GM10248 (cell line): ENCODE results near the gene TRA2A.

Experiments
- CTCF ChIA-PET: fragments of 300-600 bp; sonication (Branson Sonifier 250); formaldehyde crosslinking; extraction: SDS; loops from one replicate; lab custom pipeline; 2021; ENCODE audit warnings: antibody characterized with exemption; lab: Yijun Ruan, JAX
- POLR2A ChIA-PET: fragments of 350-650 bp; sonication (Branson Sonifier 250); formaldehyde crosslinking; extraction: SDS; loops from one replicate; lab custom pipeline; 2020; ENCODE audit warnings: antibody characterized with exemption; lab: Yijun Ruan, JAX
- DNase-seq: peaks from one replicate; pipeline ENCODE4 v3.0.0; 2012; ENCODE audit errors: extremely low spot score
- TF ChIP-seq, protein P1 (sequence below): IDR thresholded peaks from 2 replicates; pipeline ENCODE4 v1.5.1; 2012; ENCODE audit warnings: mild to moderate bottlenecking, low read depth; ENCODE audit errors: extremely low read depth, missing control alignments, control extremely low read depth

TRA2A gene

DNA sequence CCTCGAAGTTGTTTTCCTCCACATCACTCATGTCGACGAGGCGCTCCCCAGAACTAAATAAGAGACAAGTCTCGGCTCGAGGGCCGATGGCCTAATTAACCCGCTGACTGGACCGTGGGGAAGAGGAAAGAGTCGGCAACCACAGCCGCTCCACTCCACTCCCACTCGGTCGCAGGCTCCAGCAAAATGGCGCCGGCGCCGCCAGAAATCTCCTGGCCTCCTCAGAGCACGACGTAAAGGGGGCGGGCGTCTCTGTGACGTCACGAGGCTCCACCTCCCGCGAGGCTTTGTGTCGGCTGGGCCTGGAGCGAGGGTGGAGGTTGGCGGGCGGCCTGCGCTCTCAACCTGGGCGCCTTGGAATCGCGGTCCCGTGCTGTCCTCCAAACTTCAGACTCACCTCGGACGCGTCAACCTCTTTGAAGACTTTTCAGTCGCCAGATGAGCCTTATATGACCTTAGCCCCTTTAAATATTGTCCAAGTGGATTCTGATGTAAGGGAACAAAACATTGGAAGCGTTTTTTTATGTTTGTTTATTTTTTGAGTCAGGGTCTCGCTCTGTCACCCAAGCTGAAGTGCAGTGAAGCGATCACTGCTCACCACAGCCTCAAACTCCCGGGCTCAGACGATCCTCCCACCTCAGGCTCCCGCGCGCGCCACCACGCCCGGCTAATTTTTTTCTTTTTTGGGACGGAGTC, at the start of gene TRA2A:
TSS of gene TRA2A (minus strand) at position 188 of the 696 bp plus-strand sequence. CDS start at position 31, 157 bp downstream.
- ChIA-PET CTCF (interaction anchor here (0.8 to 2.7 kb wide), 4 partner anchors 11 to 14 kb away, joined by 3 to 7 read pairs (median 6); no protein-coding TSS in a partner anchor), POLR2A (interaction anchor here (0.5 kb wide), 1 partner anchor 355 kb away, joined by 3 read pairs; no protein-coding TSS in a partner anchor)
- DNase-seq, result peak; percentile 97
- TF ChIP-seq, protein P1, sequence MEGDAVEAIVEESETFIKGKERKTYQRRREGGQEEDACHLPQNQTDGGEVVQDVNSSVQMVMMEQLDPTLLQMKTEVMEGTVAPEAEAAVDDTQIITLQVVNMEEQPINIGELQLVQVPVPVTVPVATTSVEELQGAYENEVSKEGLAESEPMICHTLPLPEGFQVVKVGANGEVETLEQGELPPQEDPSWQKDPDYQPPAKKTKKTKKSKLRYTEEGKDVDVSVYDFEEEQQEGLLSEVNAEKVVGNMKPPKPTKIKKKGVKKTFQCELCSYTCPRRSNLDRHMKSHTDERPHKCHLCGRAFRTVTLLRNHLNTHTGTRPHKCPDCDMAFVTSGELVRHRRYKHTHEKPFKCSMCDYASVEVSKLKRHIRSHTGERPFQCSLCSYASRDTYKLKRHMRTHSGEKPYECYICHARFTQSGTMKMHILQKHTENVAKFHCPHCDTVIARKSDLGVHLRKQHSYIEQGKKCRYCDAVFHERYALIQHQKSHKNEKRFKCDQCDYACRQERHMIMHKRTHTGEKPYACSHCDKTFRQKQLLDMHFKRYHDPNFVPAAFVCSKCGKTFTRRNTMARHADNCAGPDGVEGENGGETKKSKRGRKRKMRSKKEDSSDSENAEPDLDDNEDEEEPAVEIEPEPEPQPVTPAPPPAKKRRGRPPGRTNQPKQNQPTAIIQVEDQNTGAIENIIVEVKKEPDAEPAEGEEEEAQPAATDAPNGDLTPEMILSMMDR, result no peak

DNA sequence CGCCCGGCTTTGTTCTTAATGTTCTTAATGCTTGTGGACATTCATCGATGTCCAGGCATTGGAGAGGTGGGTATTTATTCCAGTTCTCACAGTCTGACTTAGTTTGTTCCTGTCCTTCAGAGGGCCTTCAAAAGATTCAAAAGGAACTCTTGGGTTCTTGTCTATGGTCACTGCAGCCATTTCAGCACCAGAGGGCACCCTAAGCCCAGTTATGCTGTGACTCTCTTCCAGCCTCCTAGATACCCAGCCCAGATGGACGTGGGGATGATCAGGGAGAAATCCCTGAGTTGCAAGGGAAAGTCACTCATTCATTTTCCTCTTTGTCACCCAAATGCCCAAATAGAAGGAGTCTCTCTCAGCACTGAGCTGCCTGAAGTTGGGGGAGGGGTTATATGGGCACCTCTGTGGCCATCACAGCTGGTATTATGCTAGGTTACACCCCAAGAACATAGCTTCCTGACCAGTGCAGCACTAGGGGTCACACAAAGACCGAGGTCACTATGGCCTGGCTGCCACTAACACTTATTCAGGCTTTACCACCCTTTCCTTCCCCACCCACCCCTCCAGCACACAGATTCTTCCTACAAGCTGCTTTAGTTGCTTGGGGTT, 38.9 kb upstream of the TRA2A start:
- peak; percentile 77 for DNase-seq
- CTCF ChIA-PET, result interaction anchor here (0.7 to 6.8 kb wide), 30 partner anchors 8 to 1528 kb away, joined by 3 to 126 read pairs (median 4); partner anchors contain the start of genes CCDC126 and STK31
- POLR2A ChIA-PET, result no interaction called here
- TF ChIP-seq, protein P1, result peak; percentile 81

DNA sequence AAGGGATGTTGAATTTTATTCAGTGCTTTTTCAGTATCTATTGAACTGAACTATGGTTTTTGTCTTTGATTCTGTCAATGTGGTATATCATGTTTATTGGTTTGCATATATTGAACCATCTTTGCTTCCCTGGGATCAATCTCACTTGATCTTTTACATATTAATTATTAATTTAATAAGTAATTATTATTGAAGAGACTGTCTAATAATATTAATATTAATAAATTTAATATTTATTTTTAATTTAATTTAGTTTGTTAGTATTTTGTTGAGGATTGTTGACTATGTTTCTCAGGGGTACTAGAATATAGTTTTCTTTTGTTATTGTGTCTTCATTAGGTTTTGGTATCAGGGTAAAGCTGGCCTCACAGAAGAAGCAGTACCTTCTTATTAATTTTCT, 26.5 kb upstream of the TRA2A start:
- CTCF ChIA-PET, result interaction anchor here (2.0 kb wide), 1 partner anchor 11 kb away, joined by 7 read pairs; no protein-coding TSS in a partner anchor

DNA sequence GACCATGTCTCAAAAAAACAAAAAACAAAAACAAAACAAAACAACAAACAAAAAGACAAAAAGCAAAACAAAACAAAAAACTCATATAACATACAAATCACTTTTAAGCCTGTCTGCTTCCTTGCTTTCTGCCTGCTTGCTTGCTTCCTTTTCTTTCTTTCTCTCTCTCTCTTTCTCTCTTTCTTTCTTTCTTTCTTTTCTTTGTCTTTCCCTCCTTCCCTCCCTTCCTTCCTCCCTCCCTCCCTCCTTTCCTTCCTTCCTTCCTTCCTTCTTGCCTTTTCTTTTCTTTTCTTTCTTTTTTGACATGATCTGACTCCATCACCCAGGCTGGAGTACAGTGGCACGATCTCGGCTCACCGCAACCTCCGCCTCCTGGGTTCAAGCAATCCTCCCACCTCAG, 15.9 kb upstream of the TRA2A start:
- DNase-seq, result no peak
- POLR2A ChIA-PET, result no interaction called here
- TF ChIP-seq, protein P1, result no peak
- CTCF ChIA-PET, result interaction anchor here (0.7 to 9.6 kb wide), 11 partner anchors 9 to 271 kb away, joined by 3 to 110 read pairs (median 7); partner anchors contain the start of genes CCDC126 and STK31

More for the DNA sequence above, 26.5 kb upstream of the TRA2A start:
- TF ChIP-seq, protein P1, result no peak
- POLR2A ChIA-PET, result no interaction called here
- DNase-seq, result no peak

DNA sequence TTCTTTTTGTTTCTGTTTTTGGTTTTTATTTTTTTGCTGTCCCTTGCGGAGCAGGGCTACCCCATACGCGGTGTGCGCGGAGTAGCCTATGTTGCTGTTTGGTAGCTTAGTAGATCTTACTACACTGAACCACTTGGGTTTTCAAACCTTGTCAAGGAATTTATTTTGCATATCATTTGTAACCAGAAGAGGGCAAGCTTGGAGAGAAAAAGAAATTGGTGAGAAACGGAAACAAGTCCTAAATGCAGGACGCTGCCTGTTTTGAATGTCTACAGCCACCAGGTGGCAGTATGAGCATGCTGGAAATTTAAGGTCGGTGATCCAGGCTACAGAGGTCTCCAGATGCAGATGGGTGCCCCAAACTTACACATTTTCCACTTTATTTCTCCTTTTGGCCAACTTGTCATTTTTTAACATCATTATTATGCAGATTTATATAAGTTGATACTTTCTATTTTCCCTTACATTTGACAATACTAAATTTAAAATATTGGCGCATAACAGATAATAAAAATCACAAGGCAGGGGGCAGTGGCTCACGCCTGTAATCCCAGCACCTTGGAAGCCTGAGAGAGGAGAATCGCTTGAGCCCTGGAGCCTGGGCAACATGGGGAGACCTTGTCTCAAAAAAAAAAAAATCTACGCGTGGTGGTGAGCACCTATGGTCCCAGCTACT, 15.3 kb upstream of the TRA2A start:
- peak; percentile 82 for DNase-seq
- POLR2A ChIA-PET, result no interaction called here
- CTCF ChIA-PET, result interaction anchor here (0.7 to 9.6 kb wide), 33 partner anchors 9 to 362 kb away, joined by 3 to 110 read pairs (median 4); partner anchors contain the start of genes CCDC126, STK31 and TRA2A
- TF ChIP-seq, protein P1, result peak; percentile 91

DNA sequence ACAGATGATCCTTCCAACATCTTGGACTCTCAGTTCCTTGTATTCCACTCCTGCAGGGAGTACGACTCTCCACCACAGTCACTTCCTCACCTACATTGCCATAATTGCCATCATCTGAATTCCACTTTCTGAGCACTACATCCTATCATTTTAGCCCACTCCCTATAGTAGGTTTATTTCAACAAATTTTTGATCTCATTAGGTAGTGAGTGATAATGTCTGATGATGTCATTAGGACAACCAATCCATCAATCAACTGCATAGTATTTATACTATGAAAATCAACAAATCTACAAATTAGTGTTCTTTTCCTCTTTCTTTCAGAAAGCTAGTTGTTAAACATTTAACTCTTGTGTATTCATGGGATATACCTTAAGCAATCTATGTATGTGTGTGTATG, 13.7 kb upstream of the TRA2A start:
- POLR2A ChIA-PET, result interaction anchor here (0.6 kb wide), 1 partner anchor 143 kb away, joined by 3 read pairs; no protein-coding TSS in a partner anchor
- TF ChIP-seq, protein P1, result no peak
- no peak for DNase-seq
- CTCF ChIA-PET, result interaction anchor here (0.6 to 9.6 kb wide), 19 partner anchors 9 to 282 kb away, joined by 3 to 110 read pairs (median 3); partner anchors contain the start of genes STK31 and TRA2A
